NT2/D1 (cell line): Measurements from ENCODE around the gene CEMIP.
A peak's percentile ranks its signal among the peaks of the same experiment; 100 is the strongest.

Experiments used
- DNase-seq: peaks from one replicate; pipeline ENCODE4 v3.0.0-alpha.2; 2011; ENCODE audit warnings: low read depth, low spot score
- H3K27me3 ChIP-seq: 2 replicates; pipeline ENCODE4 v1.6.0; 2011; ENCODE audit warnings: mild to moderate bottlenecking; ENCODE audit not compliant: insufficient read length, insufficient read depth
- H3K36me3 ChIP-seq: 2 replicates; pipeline ENCODE4 v1.6.1; 2011; ENCODE audit warnings: mild to moderate bottlenecking, low read length, mixed read lengths; ENCODE audit not compliant: insufficient read depth, insufficient read length
- H3K4me1 ChIP-seq: 2 replicates; pipeline ENCODE4 v1.5.1; 2011; ENCODE audit not compliant: insufficient read depth, insufficient read length
- H3K4me3 ChIP-seq: 2 replicates; pipeline ENCODE4 v1.5.1; 2011; ENCODE audit warnings: low read depth; ENCODE audit not compliant: insufficient read length
- H3K9ac ChIP-seq: 2 replicates; pipeline ENCODE4 v1.6.0; 2011; ENCODE audit warnings: low read depth; ENCODE audit not compliant: insufficient read length
- H3K9me3 ChIP-seq: 2 replicates; pipeline ENCODE4 v1.5.1; 2011; ENCODE audit warnings: mild to moderate bottlenecking, low read length; ENCODE audit not compliant: insufficient read depth
- SUZ12 ChIP-seq: IDR thresholded peaks from 2 replicates; pipeline ENCODE4 v1.6.1; 2011; ENCODE audit not compliant: insufficient read length, insufficient read depth; ENCODE audit errors: extremely low read depth
- YY1 ChIP-seq: IDR thresholded peaks from 2 replicates; pipeline ENCODE4 v1.6.1; 2011; ENCODE audit not compliant: insufficient read length, insufficient read depth
- ZNF274 ChIP-seq: IDR thresholded peaks from 2 replicates; pipeline ENCODE4 v1.6.1; 2011; ENCODE audit warnings: mild to moderate bottlenecking, low read depth, low read length

Gene CEMIP

DNA sequence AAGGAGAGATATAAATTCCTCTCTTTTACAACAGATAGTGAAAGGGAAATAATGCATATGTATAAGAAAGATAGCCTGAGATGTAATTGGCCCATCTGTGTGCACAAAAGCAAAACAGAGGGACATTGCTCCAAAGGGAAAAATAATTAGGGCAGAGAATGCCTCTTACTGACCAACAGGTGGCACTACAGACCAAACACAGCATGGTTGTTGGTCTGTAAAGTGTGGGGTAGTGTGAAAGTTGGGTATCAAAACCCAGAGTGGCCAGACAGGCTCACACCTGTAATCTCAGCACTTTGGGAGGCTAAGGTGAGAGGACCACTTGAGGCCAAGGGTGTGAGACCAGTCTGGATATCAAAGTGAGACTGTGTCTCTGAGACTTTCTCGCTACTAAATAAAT is 217.1 kb downstream of the CEMIP start:
- Histone ChIP-seq H3K9me3 (no peaks in the 10 kb centered on the region), H3K36me3 (no peaks in the 10 kb centered on the region), H3K4me1 (no peaks in the 10 kb centered on the region), H3K9ac (no peak overlapping the region), H3K27me3 (no peaks in the 10 kb centered on the region), H3K4me3 (no peak overlapping the region)
- peak; percentile 42 for DNase-seq
- TF ChIP-seq YY1: no peak
- no peak for TF ChIP-seq ZNF274
- TF ChIP-seq SUZ12: no peak

DNA sequence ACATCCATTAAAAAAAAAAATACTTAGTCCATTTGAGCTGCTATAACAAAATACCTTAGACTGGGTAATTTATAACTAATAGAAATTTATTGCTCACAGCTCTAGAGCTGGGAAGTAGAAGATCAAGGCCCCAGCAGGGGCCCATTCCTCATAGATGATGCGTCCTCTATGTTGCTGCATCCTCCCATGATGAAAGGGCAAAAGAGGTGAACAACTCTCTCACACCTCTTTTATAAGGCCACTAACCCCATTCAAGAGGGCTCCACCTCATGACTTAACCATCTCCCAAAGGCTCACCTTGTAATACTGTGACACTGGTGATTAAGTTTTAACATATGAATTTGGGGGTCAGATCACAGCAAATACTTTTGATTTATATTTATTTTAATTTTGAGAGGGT is 218.5 kb downstream of the CEMIP start:
- Histone ChIP-seq H3K36me3 (peaks cover 4% of the 10 kb centered on the region), H3K27me3 (no peaks in the 10 kb centered on the region), H3K9me3 (no peaks in the 10 kb centered on the region), H3K4me3 (no peak overlapping the region), H3K4me1 (peaks cover 2% of the 10 kb centered on the region), H3K9ac (no peak overlapping the region)
- TF ChIP-seq YY1 (no peak), ZNF274 (no peak), SUZ12 (no peak)
- DNase-seq: no peak

DNA sequence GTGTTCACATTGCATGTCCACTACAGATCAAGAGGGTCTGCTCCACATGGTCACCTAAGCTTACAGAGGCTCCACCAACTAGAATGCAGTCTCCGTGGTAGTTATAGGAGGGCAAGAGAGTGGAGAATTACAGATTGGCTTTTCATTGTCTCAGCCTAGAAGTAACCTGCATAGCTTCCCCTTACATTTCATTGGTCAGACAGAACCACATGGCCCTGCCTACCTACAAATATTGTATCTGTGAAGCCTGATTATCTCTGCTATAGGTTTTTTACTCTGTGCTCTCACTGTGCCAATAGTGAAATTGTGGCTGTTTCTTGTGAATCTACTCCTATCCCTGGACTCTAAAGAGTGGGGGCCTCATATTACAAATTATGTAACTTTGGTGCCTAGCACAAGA is 219.1 kb downstream of the CEMIP start:
- Histone ChIP-seq H3K9ac (no peak overlapping the region), H3K27me3 (no peaks in the 10 kb centered on the region), H3K4me3 (no peak overlapping the region), H3K4me1 (peaks cover 5% of the 10 kb centered on the region), H3K9me3 (no peaks in the 10 kb centered on the region), H3K36me3 (peaks cover 10% of the 10 kb centered on the region)
- TF ChIP-seq ZNF274 (no peak), YY1 (no peak), SUZ12 (no peak)
- DNase-seq: no peak

GRCh38 chr15:80999623-81000036 is 220.5 kb downstream of the CEMIP start:
- H3K9me3 ChIP-seq: no peaks in the 10 kb centered on the region
- TF ChIP-seq ZNF274: no peak
- TF ChIP-seq YY1: no peak
- TF ChIP-seq SUZ12: no peak
- DNase-seq: no peak
- H3K27me3 ChIP-seq: no peaks in the 10 kb centered on the region
- H3K9ac ChIP-seq: peak overlapping the region; percentile 95
- peaks cover 5% of the 10 kb centered on the region for H3K4me1 ChIP-seq
- peaks cover 23% of the 10 kb centered on the region for H3K36me3 ChIP-seq
- peak overlapping the region; percentile 72 for H3K4me3 ChIP-seq

GRCh38 chr15:81000144-81000623 is 221.0 kb downstream of the CEMIP start:
- TF ChIP-seq SUZ12: no peak
- no peak for TF ChIP-seq ZNF274
- TF ChIP-seq YY1: no peak
- peak overlapping the region; percentile 72 for H3K4me3 ChIP-seq
- DNase-seq: no peak
- no peaks in the 10 kb centered on the region for H3K9me3 ChIP-seq
- H3K4me1 ChIP-seq: peaks cover 5% of the 10 kb centered on the region
- H3K9ac ChIP-seq: peak overlapping the region; percentile 95
- H3K27me3 ChIP-seq: no peaks in the 10 kb centered on the region
- peaks cover 24% of the 10 kb centered on the region for H3K36me3 ChIP-seq

DNA sequence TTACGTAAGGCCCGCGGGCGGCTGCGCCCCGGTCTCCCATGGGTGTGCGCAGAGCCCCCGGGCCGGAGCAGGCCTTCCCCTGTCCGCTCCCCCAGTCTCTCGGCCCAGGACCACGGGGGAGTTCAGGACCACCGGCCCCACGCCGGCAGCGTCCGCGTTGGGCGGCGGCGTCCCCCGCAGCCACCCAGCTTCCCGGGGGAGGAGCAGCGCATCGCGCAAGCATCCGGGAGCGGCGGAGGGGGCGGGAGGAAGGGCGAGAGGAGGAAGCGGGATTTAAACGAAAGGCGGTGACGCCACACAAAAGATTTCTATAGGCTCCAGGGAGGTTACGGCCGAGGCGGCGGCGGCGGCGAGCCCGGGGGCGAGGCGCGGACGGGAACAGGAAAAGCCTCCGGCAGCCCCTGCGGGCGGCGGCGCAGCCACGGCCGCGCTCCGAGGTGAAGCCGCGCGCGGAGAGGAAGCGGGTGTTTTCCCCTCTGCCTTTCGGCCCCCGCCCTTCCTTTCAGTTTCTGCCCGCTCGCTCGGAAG is 221.5 kb downstream of the CEMIP start, which contains the start of gene TLNRD1:
Gene TLNRD1 (plus strand): TSS at position 300 of the 528 bp plus-strand sequence. CDS start 1,349 bp downstream, outside the sequence.
- H3K9me3 ChIP-seq: no peaks in the 10 kb centered on the region
- H3K9ac ChIP-seq: peak within 1 kb of the TSS; percentile 95
- no peak for TF ChIP-seq ZNF274
- no peak for TF ChIP-seq SUZ12
- TF ChIP-seq YY1: no peak
- peaks cover 26% of the 10 kb centered on the region for H3K36me3 ChIP-seq
- DNase-seq: peak; percentile 86
- peak within 1 kb of the TSS; percentile 72 for H3K4me3 ChIP-seq
- H3K27me3 ChIP-seq: no peaks in the 10 kb centered on the region
- H3K4me1 ChIP-seq: peaks cover 5% of the 10 kb centered on the region
